Fibroblast of mammary gland (primary cell): Measurements from ENCODE around the gene PRDM16.

Experiments used
- DNase-seq: peaks from one replicate; pipeline ENCODE4 v3.0.0-alpha.2; 2010; ENCODE audit warnings: low read depth
- H3K4me3 ChIP-seq: 2 replicates; pipeline ENCODE4 v1.5.1; 2011; ENCODE audit warnings: low read depth, mild to moderate bottlenecking, low read length, moderate library complexity; ENCODE audit not compliant: control insufficient read depth
- TF ChIP-seq, protein P1 (sequence below): conservative IDR thresholded peaks from 2 replicates; pipeline ENCODE4 v1.5.1; 2011; ENCODE audit warnings: low read depth, low read length, inconsistent platforms; ENCODE audit not compliant: control insufficient read depth, insufficient read depth

The PRDM16 gene

GRCh38 chr1:3442901-3443300 lies 373.9 kb downstream of the PRDM16 start:
- H3K4me3 ChIP-seq, result no peak overlapping the region
- TF ChIP-seq, protein P1, sequence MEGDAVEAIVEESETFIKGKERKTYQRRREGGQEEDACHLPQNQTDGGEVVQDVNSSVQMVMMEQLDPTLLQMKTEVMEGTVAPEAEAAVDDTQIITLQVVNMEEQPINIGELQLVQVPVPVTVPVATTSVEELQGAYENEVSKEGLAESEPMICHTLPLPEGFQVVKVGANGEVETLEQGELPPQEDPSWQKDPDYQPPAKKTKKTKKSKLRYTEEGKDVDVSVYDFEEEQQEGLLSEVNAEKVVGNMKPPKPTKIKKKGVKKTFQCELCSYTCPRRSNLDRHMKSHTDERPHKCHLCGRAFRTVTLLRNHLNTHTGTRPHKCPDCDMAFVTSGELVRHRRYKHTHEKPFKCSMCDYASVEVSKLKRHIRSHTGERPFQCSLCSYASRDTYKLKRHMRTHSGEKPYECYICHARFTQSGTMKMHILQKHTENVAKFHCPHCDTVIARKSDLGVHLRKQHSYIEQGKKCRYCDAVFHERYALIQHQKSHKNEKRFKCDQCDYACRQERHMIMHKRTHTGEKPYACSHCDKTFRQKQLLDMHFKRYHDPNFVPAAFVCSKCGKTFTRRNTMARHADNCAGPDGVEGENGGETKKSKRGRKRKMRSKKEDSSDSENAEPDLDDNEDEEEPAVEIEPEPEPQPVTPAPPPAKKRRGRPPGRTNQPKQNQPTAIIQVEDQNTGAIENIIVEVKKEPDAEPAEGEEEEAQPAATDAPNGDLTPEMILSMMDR, result no peak
- DNase-seq, result no peak

- TF ChIP-seq, protein P1, result no peak
- no peak overlapping the region for H3K4me3 ChIP-seq
- no peak for DNase-seq
These were observed 374.8 kb downstream of the PRDM16 start for GRCh38 chr1:3443807-3444206.

GRCh38 chr1:3444298-3444697 lies 375.3 kb downstream of the PRDM16 start:
- no peak overlapping the region for H3K4me3 ChIP-seq
- no peak for DNase-seq
- TF ChIP-seq, protein P1, result no peak

DNA sequence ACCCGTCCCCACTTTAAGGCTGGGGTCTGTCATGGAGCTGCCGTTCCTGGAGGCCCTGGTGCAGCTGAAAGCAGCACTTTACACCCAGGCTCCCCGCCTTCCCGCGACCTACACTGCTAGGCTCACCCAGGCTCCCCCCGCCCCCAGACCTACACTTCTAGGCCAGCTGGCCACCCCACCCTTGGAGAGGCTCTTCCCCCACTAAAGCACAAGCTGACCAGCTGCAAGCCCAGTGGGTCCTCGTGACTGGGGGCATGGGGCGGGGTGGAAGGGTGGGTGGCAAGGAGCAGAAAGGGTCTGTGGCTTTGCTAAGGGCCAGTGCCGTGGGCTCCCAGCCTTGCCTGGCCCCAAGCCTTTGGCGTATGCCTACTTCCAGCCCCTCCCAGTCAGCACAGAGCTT lies 375.7 kb downstream of the PRDM16 start:
- TF ChIP-seq, protein P1, result no peak
- H3K4me3 ChIP-seq, result no peak overlapping the region
- DNase-seq, result no peak

GRCh38 chr1:3450202-3450863 lies 381.3 kb downstream of the PRDM16 start:
- TF ChIP-seq, protein P1, result no peak
- H3K4me3 ChIP-seq, result no peak overlapping the region
- DNase-seq, result no peak

GRCh38 chr1:3450983-3451382 lies 382.0 kb downstream of the PRDM16 start:
- TF ChIP-seq, protein P1, result no peak

More at GRCh38 chr1:3450983-3451382, 382.0 kb downstream of the PRDM16 start:
- no peak overlapping the region for H3K4me3 ChIP-seq
- no peak for DNase-seq
